Hepatocyte (in vitro differentiated cells): Measurements from ENCODE around the gene ANKRD33.

Source experiments
- EZH2 ChIP-seq: fragments of 200-600 bp; sonication (generic); IDR thresholded peaks from 2 replicates; pipeline ENCODE4 v1.6.1; 2016; ENCODE audit warnings: antibody characterized with exemption, mild to moderate bottlenecking, borderline replicate concordance
- TF ChIP-seq, protein P1 (sequence below): fragments of 200-600 bp; sonication (generic); IDR thresholded peaks from 2 replicates; pipeline ENCODE4 v1.5.1; 2016; ENCODE audit warnings: antibody characterized with exemption, mild to moderate bottlenecking; ENCODE audit not compliant: poor library complexity

DNA sequence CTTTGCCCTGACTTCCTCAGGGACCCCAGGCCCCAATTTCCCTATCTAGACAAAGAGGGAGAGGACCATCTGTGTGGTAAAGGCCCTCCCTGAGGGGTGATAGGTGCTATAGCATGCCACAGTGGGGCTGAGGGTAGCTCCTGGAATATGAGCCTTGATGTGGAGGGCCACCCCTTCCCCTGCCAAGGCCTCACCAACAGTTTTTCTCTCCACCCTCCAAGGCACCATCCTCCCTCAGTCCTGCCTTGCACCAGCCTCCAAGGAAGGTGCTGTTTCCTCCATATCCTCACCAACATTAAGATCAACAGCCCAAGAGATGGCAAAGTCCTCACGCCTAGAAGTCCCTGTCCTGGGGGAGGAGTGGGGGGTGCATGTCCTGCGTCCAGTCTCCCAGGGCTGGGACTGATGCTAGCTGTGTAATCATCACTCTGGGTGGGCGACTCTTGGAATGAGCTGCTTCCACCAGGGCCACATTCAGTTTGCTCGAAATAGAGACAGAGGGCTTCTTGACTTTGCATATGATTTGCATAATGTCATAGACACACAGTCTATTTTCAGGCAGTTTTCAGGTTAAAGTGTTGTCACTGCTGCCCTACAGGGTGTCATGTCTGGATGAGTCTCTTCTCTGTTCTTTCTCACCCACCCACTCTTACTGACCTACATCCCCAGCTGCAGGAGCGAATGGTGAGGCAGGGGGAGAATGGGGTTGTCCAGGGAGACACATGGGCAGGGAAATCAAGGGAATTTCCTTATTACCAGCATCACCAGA lies 36.8 kb downstream of the ANKRD33 start:
- TF ChIP-seq, protein P1, sequence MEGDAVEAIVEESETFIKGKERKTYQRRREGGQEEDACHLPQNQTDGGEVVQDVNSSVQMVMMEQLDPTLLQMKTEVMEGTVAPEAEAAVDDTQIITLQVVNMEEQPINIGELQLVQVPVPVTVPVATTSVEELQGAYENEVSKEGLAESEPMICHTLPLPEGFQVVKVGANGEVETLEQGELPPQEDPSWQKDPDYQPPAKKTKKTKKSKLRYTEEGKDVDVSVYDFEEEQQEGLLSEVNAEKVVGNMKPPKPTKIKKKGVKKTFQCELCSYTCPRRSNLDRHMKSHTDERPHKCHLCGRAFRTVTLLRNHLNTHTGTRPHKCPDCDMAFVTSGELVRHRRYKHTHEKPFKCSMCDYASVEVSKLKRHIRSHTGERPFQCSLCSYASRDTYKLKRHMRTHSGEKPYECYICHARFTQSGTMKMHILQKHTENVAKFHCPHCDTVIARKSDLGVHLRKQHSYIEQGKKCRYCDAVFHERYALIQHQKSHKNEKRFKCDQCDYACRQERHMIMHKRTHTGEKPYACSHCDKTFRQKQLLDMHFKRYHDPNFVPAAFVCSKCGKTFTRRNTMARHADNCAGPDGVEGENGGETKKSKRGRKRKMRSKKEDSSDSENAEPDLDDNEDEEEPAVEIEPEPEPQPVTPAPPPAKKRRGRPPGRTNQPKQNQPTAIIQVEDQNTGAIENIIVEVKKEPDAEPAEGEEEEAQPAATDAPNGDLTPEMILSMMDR: no peak
- TF ChIP-seq EZH2: no peak
